ENCODE measurements around the gene PITPNC1.
"Not testable (repeated sequence)": the region's sequence is repeated elsewhere in the genome, so short reads cannot be mapped to it uniquely, and the experiment has no call there.

PITPNC1 gene

DNA sequence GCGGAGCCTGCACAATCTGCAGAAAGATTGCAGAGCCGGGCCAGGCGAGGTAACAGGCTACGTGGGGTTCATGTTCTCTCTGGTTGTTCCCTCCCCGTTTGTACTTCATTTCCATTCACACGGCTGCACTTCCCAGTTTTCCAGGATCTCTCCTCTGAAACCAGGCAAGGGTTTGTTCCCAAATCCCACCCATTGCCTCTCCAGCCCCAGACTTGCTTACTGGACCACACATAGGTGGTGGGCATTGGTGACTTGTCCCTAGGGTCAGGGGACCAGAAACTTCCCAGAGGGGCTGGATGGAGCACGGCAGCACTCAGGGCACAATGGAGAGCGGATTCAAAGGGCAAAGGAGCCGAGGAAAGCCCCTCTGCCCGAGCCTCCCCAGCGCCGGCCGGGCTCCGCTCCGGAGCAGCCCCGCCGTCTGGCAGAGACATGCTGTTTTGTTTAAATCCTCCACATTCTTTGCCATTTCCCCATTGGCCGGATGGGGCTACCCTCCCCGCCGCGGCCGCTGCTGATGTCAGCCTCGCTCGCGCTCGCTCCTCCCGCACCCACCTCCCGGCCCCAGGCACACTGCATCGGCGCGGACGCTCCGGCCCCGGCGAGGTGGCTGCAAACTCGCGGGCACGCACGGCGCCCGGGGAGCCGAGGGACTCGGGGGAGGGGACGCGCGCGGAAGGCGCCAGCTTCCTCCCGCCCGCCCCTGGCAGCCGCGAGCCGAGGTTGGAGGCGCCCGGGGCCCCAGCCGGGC is at the start of gene PITPNC1:
Gene PITPNC1 (plus strand): TSS at position 545 of the 751 bp plus-strand sequence.
- peak; percentile 76 for DNase-seq

DNA sequence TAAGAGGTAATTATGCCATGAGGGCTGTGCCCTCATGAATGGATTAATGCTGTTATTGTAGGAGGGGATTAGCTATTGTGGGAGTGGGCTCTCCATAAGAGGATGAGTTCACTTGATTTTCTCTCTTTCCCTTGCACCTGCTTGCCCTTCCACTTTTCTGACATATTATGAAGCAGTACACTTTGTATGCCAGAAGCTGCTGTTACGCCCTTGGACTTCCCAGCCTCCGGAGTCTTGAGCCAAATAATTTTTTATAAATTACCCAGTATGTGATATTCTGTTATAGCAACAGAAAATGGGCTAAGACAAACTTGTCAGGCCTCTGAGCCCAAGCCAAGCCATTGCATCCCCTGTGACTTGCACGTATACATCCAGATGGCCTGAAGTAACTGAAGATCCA is 49.1 kb upstream of the PITPNC1 start:
- no peak for DNase-seq

GRCh38 chr17:67331381-67332161 is 45.5 kb upstream of the PITPNC1 start:
- not testable (repeated sequence) for DNase-seq

- not testable (repeated sequence) for DNase-seq
Measured at GRCh38 chr17:67332162-67332508, 44.9 kb upstream of the PITPNC1 start.

- DNase-seq = peak; percentile 55
Measured at GRCh38 chr17:67335245-67335835, 41.7 kb upstream of the PITPNC1 start.

GRCh38 chr17:67336859-67337258 is 40.2 kb upstream of the PITPNC1 start:
- no peak for DNase-seq

GRCh38 chr17:67338353-67338752 is 38.7 kb upstream of the PITPNC1 start:
- not testable (repeated sequence) for DNase-seq

DNA sequence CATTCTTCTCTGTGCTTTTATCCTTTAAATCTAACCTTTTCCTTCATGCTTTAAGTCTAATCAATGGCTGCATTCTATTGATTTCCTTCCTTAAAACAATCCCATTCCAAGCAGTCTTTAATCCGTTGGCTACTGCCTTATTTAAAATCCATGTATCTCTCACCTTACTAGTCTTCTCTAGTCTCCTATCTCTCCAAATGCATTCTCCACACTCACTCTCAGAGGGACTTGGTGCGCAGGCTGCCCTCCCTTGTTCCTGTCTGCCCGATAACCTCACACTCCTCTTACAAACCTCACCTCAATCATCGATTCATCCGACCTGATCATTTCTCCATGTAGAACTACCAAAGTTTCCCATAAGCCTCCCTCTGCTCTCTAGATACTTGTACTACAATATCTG is 33.8 kb upstream of the PITPNC1 start:
- DNase-seq = no peak

- no peak for DNase-seq
Measured at GRCh38 chr17:67347826-67348225, 29.3 kb upstream of the PITPNC1 start.

GRCh38 chr17:67349420-67349819 is 27.7 kb upstream of the PITPNC1 start:
- no peak for DNase-seq

DNA sequence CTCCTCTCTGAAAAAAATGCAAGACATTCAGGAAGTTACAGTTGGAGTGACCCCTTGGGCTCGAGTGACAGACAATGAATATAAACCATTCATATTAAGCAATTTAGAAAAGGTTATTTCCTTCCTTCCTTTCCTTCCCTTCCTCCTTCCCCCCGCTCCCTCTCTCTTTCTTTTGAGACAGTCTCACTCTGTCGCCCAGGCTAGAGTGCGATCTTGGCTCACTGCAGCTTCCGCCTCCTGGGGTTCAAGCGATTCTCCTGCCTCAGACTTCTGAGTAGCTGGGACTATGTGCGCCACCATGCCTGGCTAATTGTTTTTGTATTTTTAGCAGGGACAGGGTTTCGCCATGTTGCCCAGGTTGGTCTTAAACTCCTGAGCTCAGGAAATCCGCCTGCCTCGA is 23.9 kb upstream of the PITPNC1 start:
- DNase-seq = no peak

- no peak for DNase-seq
Measured at GRCh38 chr17:67353929-67354574, 23.0 kb upstream of the PITPNC1 start.

DNA sequence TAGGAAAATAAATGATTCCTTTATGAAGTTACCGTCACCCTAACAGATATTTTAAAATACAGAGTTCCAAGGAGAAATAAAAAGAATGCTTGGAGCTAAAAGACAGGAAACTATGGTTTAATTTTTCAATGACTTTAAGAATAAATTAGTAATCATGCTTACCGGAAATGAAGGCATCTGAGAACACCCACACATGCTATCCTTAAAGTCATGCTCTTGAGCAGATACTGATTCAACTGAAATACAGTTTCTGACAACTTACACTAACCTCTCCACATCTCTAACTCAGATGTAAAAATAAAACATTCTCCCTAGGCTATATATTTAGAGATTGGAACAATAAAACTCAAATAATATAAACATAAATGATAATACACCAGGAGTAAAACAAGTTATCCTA is 18.5 kb upstream of the PITPNC1 start:
- DNase-seq = no peak

GRCh38 chr17:67359960-67360791 is 16.9 kb upstream of the PITPNC1 start:
- no peak for DNase-seq

DNA sequence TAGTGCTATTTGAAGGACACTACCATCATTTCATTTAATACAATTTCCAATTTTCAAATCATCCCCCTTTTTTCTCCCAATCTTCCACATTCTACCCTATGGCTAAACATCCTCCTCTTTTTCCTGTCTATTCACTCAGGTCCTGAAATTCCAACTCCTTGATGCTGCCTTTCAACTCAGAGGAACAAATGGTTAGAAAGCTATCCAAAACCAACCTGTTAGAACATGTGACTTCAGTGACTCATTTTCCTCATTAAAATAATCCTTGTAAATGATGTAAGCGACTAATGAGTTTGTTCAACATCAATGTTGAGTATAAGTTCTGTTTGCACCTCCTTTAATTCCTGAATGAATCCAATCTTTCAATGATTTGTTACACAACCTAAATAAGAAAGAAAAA is 16.2 kb upstream of the PITPNC1 start:
- DNase-seq = no peak

DNA sequence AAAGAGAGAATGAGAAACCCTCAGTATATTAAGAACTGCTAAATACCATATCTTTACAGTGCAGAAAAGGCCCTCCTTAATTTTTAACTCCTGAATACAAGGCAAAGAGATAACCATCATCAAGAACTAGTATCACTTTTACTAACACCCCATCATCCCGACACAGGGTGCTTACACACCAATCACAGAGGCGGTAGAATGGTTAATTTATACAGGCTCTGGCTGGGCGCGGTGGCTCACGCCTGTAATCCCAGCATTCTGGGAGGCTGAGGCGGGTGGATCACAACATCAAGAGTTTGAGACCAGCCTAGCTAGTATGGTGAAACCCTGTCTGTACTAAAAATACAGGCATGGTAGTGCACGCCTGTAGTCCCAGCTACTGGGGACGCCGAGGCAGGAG is 14.9 kb upstream of the PITPNC1 start:
- no peak for DNase-seq

DNA sequence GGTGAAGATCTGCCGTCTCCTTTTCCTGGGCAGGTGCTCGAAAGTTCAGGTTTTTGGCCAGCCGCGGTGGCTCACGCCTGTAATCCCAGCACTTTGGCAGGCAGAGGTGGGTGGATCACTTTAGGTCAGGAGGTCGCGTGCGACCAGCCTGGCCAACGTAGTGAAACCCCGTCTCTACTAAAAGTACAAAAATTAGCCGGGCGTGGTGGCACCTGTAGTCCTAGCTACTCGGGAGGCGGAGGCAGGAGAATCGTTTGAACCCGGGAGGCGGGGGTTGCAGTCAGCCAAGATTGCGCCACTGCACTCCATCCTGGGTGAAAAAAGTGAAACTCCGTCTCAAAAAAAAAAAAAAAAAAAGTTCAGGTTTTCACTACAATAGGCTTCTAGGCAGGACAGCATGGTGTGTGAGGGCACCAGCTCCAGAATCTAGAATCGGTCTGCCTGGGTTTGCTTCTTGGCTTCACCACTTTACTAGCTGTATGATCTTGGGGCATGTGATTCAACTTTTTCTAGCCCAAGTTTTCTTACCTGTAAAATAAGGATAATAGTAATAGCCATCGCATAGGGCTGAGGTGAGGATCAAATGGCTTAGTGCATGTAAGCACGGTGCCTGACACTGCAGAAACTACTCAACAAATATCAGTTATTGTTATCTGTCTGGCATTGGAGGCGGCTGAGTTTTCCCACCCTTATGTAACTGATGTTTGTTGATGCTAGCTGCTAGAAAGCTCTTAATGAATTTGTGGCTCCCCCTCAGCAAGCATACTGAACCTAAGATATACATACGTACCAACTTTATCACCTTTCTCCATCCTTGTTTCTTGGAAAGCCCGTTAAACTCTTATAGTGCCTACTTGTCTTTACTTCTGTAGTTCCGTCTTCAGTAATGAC is 12.0 kb upstream of the PITPNC1 start:
- no peak for DNase-seq

GRCh38 chr17:67365738-67366192 is 11.3 kb upstream of the PITPNC1 start:
- no peak for DNase-seq

GRCh38 chr17:67366193-67367157 is 10.6 kb upstream of the PITPNC1 start, which contains the start of gene PSMD12:
TSS of gene PSMD12 (minus strand) at chr17:67366577. CDS start at chr17:67366519, 58 bp downstream.
- peak; percentile 76 for DNase-seq

DNA sequence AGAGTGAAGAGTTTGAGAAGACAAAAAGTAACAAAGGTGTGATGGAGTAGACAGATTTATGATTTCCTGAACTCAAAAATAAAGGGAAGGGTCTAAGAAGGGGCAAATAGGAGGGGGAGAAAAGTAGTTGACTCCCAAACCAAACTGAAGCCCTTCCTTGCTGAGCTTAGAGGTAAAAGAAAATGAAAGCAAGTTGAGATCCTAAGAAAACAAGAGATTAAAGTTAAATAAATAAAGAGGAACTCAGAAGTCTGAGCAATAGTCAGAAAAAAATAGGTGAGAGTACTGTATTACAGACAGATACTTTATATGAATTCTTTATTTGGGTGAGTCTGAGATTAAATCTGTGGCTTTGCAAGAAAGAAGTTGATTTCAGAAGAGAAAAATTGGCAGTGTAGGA is 7.4 kb upstream of the PITPNC1 start:
- no peak for DNase-seq

All from NCI-H226 (cell line).